Fibroblast of mammary gland (primary cell): ENCODE measurements around the gene RND2.
"Not testable (repeated sequence)": the region's sequence is repeated elsewhere in the genome, so short reads cannot be mapped to it uniquely, and the experiment has no call there.

Experiments used
- DNase-seq: peaks from one replicate; pipeline ENCODE4 v3.0.0-alpha.2; 2010; ENCODE audit warnings: low read depth
- H3K4me3 ChIP-seq: 2 replicates; pipeline ENCODE4 v1.5.1; 2011; ENCODE audit warnings: low read depth, mild to moderate bottlenecking, low read length, moderate library complexity; ENCODE audit not compliant: control insufficient read depth
- TF ChIP-seq, protein P1 (sequence below): conservative IDR thresholded peaks from 2 replicates; pipeline ENCODE4 v1.5.1; 2011; ENCODE audit warnings: low read depth, low read length, inconsistent platforms; ENCODE audit not compliant: control insufficient read depth, insufficient read depth

Gene RND2

DNA sequence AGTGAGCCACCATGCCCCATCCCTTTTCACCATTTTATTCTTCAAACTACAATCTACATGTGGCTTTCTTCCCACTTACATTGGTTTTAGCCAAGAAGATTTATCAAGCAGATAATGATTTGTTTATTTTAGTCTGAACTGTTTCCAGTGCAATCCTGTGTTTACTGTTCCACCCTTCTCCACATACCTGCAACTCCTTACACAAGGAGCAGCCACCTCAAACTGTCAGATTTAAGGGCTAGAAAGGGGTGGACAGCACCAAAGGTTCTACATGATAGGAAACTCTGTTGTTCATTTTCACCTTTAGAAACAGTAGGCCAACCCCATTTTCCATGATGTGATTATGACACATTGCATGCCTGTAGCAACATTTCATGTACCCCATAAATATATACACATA is 42.8 kb upstream of the RND2 start:
- no peak for DNase-seq
- TF ChIP-seq, protein P1, sequence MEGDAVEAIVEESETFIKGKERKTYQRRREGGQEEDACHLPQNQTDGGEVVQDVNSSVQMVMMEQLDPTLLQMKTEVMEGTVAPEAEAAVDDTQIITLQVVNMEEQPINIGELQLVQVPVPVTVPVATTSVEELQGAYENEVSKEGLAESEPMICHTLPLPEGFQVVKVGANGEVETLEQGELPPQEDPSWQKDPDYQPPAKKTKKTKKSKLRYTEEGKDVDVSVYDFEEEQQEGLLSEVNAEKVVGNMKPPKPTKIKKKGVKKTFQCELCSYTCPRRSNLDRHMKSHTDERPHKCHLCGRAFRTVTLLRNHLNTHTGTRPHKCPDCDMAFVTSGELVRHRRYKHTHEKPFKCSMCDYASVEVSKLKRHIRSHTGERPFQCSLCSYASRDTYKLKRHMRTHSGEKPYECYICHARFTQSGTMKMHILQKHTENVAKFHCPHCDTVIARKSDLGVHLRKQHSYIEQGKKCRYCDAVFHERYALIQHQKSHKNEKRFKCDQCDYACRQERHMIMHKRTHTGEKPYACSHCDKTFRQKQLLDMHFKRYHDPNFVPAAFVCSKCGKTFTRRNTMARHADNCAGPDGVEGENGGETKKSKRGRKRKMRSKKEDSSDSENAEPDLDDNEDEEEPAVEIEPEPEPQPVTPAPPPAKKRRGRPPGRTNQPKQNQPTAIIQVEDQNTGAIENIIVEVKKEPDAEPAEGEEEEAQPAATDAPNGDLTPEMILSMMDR: no peak
- H3K4me3 ChIP-seq: no peak overlapping the region

DNA sequence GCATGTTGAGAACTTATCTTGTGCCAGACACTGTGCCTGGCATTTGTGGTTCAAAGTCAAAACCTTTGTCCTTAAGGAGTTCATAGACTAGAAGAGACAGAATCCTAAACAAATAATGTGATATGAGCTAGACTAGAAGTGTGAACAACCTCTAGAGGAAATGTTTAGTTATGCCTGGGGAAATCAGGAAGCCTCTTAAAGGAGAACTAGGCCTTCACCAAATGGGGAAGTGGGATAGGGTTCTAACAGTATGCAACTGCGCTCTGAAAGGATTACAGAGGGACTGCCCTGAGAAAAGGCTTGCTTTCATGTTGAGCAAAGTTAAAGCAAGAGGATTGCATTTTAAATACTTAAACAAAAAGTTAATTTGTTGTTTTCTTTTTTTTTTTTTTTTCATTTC is 39.8 kb upstream of the RND2 start:
- no peak for DNase-seq
- TF ChIP-seq, protein P1: no peak
- H3K4me3 ChIP-seq: no peak overlapping the region

DNA sequence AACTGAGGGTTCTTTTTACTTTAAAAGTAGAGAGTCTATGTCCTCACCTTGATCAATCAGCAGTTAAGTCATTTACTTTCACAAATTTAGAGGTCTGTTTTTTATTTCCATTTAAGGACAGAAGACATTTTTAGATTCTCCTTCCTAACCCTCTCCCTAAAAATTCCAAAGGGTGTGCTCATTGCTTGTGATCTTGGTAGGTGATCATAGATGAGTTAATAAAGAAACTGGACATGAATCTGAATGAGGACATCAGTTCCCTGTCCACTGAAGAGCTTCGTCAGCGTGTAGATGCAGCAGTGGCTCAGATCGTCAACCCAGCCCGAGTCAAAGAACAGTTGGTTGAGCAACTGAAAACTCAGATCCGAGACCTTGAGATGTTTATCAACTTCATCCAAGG is 35.9 kb upstream of the RND2 start:
- H3K4me3 ChIP-seq: no peak overlapping the region
- TF ChIP-seq, protein P1: no peak
- DNase-seq: no peak

DNA sequence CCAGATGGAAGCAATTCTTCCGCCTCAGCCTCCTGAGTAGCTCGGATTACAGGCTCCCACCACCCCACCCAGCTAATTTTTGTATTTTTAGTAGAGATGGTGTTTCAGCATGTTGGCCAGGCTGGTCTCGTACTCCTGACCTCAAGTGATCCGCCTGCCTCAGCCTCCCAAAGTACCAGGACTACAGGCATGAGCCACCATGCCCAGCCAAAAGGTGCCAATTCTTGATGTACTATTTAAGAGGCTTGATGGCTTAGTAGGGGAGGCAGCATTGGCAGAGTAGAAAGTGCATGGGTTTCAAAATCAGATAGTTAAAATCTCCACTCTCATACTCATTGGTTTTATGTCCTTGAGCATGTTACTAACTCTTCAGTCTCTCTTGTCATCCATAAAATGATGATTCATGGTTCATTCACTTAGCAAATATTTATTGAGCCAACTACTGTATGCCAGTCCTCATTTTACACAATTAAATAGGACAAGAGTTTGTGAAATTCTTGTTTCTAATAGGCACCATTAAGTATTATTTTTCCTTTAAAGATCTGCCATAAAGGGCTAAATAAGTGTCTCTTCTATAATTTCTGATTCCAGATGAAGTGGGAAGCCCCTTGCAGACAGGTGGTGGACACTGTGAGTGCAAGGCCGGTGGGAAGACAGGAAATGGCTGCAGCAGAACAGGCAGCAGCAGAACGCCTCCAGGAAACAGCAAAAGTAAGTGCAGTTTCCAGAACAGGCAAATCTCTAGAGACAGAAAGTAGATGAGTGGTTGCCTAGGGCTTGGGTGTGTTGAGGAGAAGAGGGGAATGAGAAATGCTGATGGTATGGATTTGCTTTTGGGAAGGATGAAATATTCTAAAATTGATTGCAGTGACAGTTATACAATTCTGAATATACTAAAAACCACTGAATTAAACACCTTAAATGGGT is 35.0 kb upstream of the RND2 start:
- H3K4me3 ChIP-seq: no peak overlapping the region
- peak; percentile 67 for DNase-seq

DNA sequence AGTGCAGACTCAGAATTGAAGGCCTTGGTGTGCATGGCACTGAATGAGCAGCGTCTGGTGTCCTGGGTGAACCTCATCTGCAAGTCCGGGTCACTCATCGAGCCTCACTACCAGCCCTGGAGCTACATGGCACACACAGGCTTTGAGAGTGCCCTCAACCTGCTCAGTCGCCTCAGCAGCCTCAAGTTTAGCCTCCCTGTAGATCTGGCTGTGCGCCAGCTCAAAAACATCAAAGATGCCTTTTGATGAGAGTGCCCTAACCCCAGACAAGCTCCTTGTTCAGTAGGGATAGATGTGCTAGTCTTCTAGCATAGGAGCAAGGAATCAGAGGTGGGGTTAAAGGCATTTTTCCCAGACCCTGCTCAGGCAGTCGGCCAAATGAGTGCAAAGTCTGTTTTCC is 33.6 kb upstream of the RND2 start:
- no peak for DNase-seq
- TF ChIP-seq, protein P1: no peak
- no peak overlapping the region for H3K4me3 ChIP-seq

More for the DNA sequence above, 35.0 kb upstream of the RND2 start:
- TF ChIP-seq, protein P1: no peak

DNA sequence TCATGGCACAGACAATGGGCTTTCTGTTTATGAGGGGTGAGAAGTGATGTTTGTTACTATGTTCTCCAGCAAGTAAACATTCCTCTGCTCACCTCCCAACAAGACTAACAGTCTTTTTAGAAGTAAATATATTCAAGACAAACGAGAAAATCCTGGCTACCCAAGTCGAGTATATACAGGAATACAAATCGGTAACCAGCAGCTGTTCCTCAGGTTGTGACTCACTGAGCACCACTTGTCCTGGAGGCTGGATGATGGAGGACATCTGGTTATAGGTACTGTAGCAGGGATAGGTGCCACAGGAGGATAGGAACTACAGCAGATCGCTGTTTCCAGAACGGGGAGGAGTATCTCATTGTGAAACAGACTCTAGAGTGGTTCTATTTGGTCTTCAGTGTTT is 32.2 kb upstream of the RND2 start:
- DNase-seq: no peak
- TF ChIP-seq, protein P1: no peak
- no peak overlapping the region for H3K4me3 ChIP-seq

DNA sequence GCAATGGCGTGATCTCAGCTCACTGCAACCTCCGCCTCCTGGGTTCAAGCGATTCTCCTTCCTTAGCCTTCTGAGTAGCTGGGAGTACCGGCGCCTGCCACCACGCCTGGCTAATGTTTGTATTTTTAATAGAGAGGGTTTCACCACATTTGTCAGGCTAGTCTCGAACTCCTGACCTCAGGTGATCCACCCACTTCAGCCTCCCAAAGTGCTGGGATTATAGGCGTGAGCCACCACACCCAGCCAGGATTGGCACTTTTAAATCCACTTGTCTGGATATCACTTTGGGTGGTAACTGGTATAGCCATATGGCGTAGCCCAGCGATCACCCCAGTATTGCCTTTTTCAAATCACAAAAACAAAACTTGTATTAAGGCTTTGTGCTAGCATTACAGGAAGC is 31.1 kb upstream of the RND2 start:
- DNase-seq, H3K4me3 ChIP-seq: not testable (repeated sequence)
